GM12878 (cell line): Measurements from ENCODE around the gene TECPR1. TPM values are rescaled to one million over a fixed set of nuclear protein-coding genes. Genes with fewer than 3 reads are reported as not detected.
A peak's percentile ranks its signal among the peaks of the same experiment; 100 is the strongest.

Source experiments
- ATAC-seq: fragments of 200-7000 bp; cut with Tn5 transposase; 3 replicates; pipeline ENCODE4 v1.9.1; 2020; ENCODE audit warnings: mild to moderate bottlenecking, moderate library complexity
- BruUV-seq: library from RNA; stranded (reverse); fragments of 400-500 nt; replicated peaks from 2 replicates; lab custom pipeline; 2021; lab: Mats Ljungman, UMichigan
- CTCF ChIA-PET: fragments of 300-600 bp; sonication (Branson Sonifier 250); formaldehyde crosslinking; extraction: SDS; loops from one replicate; lab custom pipeline; 2021; ENCODE audit warnings: inconsistent platforms; lab: Yijun Ruan, JAX
- POLR2A ChIA-PET: fragments of 350-600 bp; formaldehyde crosslinking; extraction: SDS; loops from one replicate; lab custom pipeline; 2021; ENCODE audit warnings: inconsistent platforms; lab: Charles Lee
- RAD21 ChIA-PET: fragments of 300-600 bp; sonication (Branson Sonifier 250); formaldehyde crosslinking; loops from one replicate; lab custom pipeline; 2023; ENCODE audit warnings: antibody characterized with exemption; ENCODE audit not compliant: unreplicated experiment; lab: Charles Lee
- SMC1A ChIA-PET: fragments of 300-600 bp; sonication (Branson Sonifier 250); formaldehyde crosslinking; loops from one replicate; lab custom pipeline; 2023; ENCODE audit not compliant: unreplicated experiment, uncharacterized antibody; lab: Charles Lee
- DNase-seq: peaks from one replicate; pipeline ENCODE4 v3.0.0-alpha.2; 2011; ENCODE audit warnings: low read depth, low spot score
- FAIRE-seq: peaks from 3 replicates; lab custom pipeline; 2011; peaks lifted over from hg19 to GRCh38; lab: Jason Lieb, UNC
- H2AFZ ChIP-seq: 2 replicates; pipeline ENCODE4 v1.6.0; 2011; ENCODE audit warnings: low read depth, low read length, control low read depth; ENCODE audit not compliant: control insufficient read depth
- H3K27ac ChIP-seq: 2 replicates; pipeline ENCODE4 v1.5.1; 2011; ENCODE audit warnings: control low read depth; ENCODE audit not compliant: control insufficient read depth, insufficient read depth
- H3K27me3 ChIP-seq, 2 experiments: replicated peaks in 1 of 2; 2 replicates each; pipeline versions ENCODE4 v1.6.0 to v1.6.1; 2011; ENCODE audit warnings: low read length in 1 of 2; ENCODE audit not compliant: control insufficient read depth in 2 of 2, insufficient read depth in 2 of 2
- H3K36me3 ChIP-seq, 2 experiments: 2 replicates each; pipeline ENCODE4 v1.5.1; 2011; ENCODE audit warnings: low read length in 1 of 2; ENCODE audit not compliant: control insufficient read depth in 2 of 2, insufficient read depth in 2 of 2
- H3K4me1 ChIP-seq: 2 replicates; pipeline ENCODE4 v1.6.1; 2011; ENCODE audit warnings: mild to moderate bottlenecking, low read length, moderate library complexity, mixed read lengths; ENCODE audit not compliant: control insufficient read depth, insufficient read depth
- H3K4me2 ChIP-seq: 2 replicates; pipeline ENCODE4 v1.6.0; 2011; ENCODE audit warnings: control low read depth; ENCODE audit not compliant: control insufficient read depth, insufficient read depth
- H3K4me3 ChIP-seq: fragments of 200-600 bp; sonication (generic); 2 replicates; pipeline ENCODE4 v1.5.1; 2016
- H3K79me2 ChIP-seq: 2 replicates; pipeline ENCODE4 v1.6.0; 2011; ENCODE audit warnings: low read length; ENCODE audit not compliant: control insufficient read depth, insufficient read depth
- H3K9ac ChIP-seq: 2 replicates; pipeline ENCODE4 v1.8.0; 2011; ENCODE audit warnings: low read length, control low read depth, mixed read lengths; ENCODE audit not compliant: control insufficient read depth, insufficient read depth
- H3K9me3 ChIP-seq: replicated peaks from 3 replicates; pipeline ENCODE4 v1.5.1; 2011; ENCODE audit warnings: mild to moderate bottlenecking, low read length; ENCODE audit not compliant: control insufficient read depth, insufficient read depth
- H4K20me1 ChIP-seq: 2 replicates; pipeline ENCODE4 v1.6.0; 2011; ENCODE audit not compliant: control insufficient read depth, insufficient read depth
- CBFB ChIP-seq: IDR thresholded peaks from 2 replicates; pipeline ENCODE4 v1.6.1; 2016; ENCODE audit warnings: antibody characterized with exemption, low read depth
- HSF1 ChIP-seq: fragments of 150-350 bp; IDR thresholded peaks from 2 replicates; pipeline ENCODE4 v1.6.1; 2014; ENCODE audit warnings: mild to moderate bottlenecking, low read depth, low read length
- NRF1 ChIP-seq: conservative IDR thresholded peaks from 2 replicates; pipeline ENCODE4 v1.6.1; 2011; ENCODE audit warnings: mild to moderate bottlenecking, low read depth, low read length, improper control_type of control experiment
- PAX8 ChIP-seq: fragments of 450-650 bp; IDR thresholded peaks from 2 replicates; pipeline ENCODE4 v1.6.1; 2017; ENCODE audit warnings: mild to moderate bottlenecking, moderate library complexity
- SMAD1 ChIP-seq: fragments of 450-650 bp; IDR thresholded peaks from 2 replicates; pipeline ENCODE4 v1.6.1; 2018; ENCODE audit warnings: mild to moderate bottlenecking, low read depth; ENCODE audit not compliant: partially characterized antibody
- WGBS: methylation state at CpG from one replicate; pipeline ENCODE4 v1.1.6; 2016; ENCODE audit warnings: low lambda C conversion rate; ENCODE audit not compliant: insufficient replicate concordance, insufficient coverage; ENCODE audit errors: missing lambda C conversion rate; 5-methylcytosine and 5-hydroxymethylcytosine counted together
- in situ Hi-C: fragments of 300-500 bp; cut with MboI; formaldehyde crosslinking; loops from 9 replicates; pipeline ENCODE4 v1.14.3; 2018; ENCODE audit warnings: mixed read lengths
- intact Hi-C: fragments of 100-400 bp; cut with micrococcal nuclease; formaldehyde crosslinking; loops from one replicate; pipeline ENCODE4 v1.14.2; 2022; ENCODE audit not compliant: unreplicated experiment
- polyA plus RNA-seq, 11 experiments: library from polyadenylated mRNA; depleted of rRNA in 4 of 11; unstranded in 6 of 11; stranded (reverse) in 5 of 11; fragments of >200 nt; fragmentation: Nextera tagmentation in 4 of 11; fragmentation: Illumina TruSeq in 1 of 11; extraction: Ambion mirVana in 4 of 11; extraction: Trizol in 1 of 11; gene quantifications; 1 replicate in 1 of 11; 2 replicates in 10 of 11; pipeline versions ENCODE4 v1.2.1 to v1.2.3, GENCODE V29; 2011 to 2016; ENCODE audit warnings: inconsistent platforms in 2 of 11, missing spikeins in 2 of 11, low read depth in 1 of 11
- total RNA-seq, 4 experiments: library from RNA; depleted of rRNA in 3 of 4; stranded (reverse); fragments of >200 nt in 3 of 4; fragmentation: Illumina TruSeq in 1 of 4; extraction: Trizol in 1 of 4; gene quantifications; 2 replicates each; pipeline versions ENCODE4 v1.2.1 to v1.2.3, GENCODE V29; 2013 to 2021
- TF ChIP-seq, protein P1 (sequence below): fragments of 450-650 bp; IDR thresholded peaks from 2 replicates; pipeline ENCODE4 v1.6.1; 2016; ENCODE audit warnings: mild to moderate bottlenecking
- TF ChIP-seq, protein P2 (sequence below): fragments of 450-650 bp; IDR thresholded peaks from 2 replicates; pipeline ENCODE4 v1.6.1; 2017; ENCODE audit warnings: mild to moderate bottlenecking
- TF ChIP-seq, protein P3 (sequence below): fragments of 450-650 bp; formaldehyde crosslinking; IDR thresholded peaks from 2 replicates; pipeline ENCODE4 v1.4.0; 2020; ENCODE audit warnings: mild to moderate bottlenecking, moderate library complexity

Gene TECPR1
- total and polyA plus RNA-seq, 10 of the 15 experiments (the other 5 are each of a cell fraction or from before 2014, with no cell fraction given), result 0.26 to 16.8 (median 4.2) TPM

GRCh38 chr7:98229441-98229840, 22.6 kb downstream of the TECPR1 start:
- no peak overlapping the region for H2AFZ ChIP-seq
- no peaks in the 10 kb centered on the region for H3K4me1 ChIP-seq
- DNase-seq (no peak), ATAC-seq (peak; percentile 21; the same call in 1 of the 3 replicates), FAIRE-seq (no peak)
- no peaks in the 10 kb centered on the region for H3K27me3 ChIP-seq
- TF ChIP-seq HSF1, result no peak
- TF ChIP-seq, protein P1, sequence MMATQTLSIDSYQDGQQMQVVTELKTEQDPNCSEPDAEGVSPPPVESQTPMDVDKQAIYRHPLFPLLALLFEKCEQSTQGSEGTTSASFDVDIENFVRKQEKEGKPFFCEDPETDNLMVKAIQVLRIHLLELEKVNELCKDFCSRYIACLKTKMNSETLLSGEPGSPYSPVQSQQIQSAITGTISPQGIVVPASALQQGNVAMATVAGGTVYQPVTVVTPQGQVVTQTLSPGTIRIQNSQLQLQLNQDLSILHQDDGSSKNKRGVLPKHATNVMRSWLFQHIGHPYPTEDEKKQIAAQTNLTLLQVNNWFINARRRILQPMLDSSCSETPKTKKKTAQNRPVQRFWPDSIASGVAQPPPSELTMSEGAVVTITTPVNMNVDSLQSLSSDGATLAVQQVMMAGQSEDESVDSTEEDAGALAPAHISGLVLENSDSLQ, result peak; percentile 24; the same call in 1 of the 2 replicates
- H3K4me3 ChIP-seq, result no peak overlapping the region
- intact Hi-C loops, result no loop called here
- no peak overlapping the region for H3K27ac ChIP-seq
- ChIA-PET POLR2A (no interaction called here), RAD21 (no interaction called here), CTCF (no interaction called here), SMC1A (no interaction called here)
- no peak overlapping the region for H3K4me2 ChIP-seq
- no peaks in the 10 kb centered on the region for H3K79me2 ChIP-seq
- H4K20me1 ChIP-seq, result no peaks in the 10 kb centered on the region
- H3K36me3 ChIP-seq, result no peaks in the 10 kb centered on the region
- BruUV-seq, result no TSS peak
- 85% methylated on average over 11 of the region's 11 CpGs for WGBS
- no peak overlapping the region for H3K9ac ChIP-seq
- in situ Hi-C loops, result no loop called here
- no peaks in the 10 kb centered on the region for H3K9me3 ChIP-seq

DNA sequence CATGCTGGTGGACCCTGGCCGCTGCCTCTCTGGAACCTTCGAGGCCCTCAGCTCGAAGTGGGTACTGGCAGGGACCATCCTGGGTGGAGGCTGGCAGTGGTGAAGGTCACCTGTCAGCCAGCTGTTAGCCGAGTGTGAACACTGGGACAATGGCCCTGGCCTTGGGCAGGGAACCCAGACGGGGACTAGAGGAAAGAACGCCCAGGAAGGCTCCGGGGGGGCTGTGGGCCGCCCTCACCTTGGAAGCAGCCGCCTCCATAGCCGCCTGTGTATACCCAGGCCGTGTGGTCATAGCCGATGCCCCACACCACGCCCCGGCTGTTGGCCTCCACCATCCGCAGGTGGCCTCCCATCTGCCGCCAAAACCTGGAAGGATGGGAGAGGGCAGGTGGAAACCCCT, 23.2 kb downstream of the TECPR1 start:
- ChIA-PET CTCF (no interaction called here), SMC1A (no interaction called here), RAD21 (no interaction called here), POLR2A (no interaction called here)
- Histone ChIP-seq H3K9me3 (no peaks in the 10 kb centered on the region), H3K79me2 (no peaks in the 10 kb centered on the region), H3K4me3 (no peak overlapping the region), H3K27ac (no peak overlapping the region), H4K20me1 (no peaks in the 10 kb centered on the region), H3K9ac (no peak overlapping the region), H3K27me3 (no peaks in the 10 kb centered on the region), H3K36me3 (no peaks in the 10 kb centered on the region), H3K4me1 (no peaks in the 10 kb centered on the region), H2AFZ (no peak overlapping the region), H3K4me2 (no peak overlapping the region)
- intact Hi-C loops, result no loop called here
- in situ Hi-C loops, result no loop called here
- BruUV-seq, result no TSS peak
- 96% methylated on average over 16 of the region's 16 CpGs for WGBS
- DNase-seq (no peak), ATAC-seq (no peak), FAIRE-seq (no peak)
- no peak for TF ChIP-seq CBFB
- TF ChIP-seq, protein P2, sequence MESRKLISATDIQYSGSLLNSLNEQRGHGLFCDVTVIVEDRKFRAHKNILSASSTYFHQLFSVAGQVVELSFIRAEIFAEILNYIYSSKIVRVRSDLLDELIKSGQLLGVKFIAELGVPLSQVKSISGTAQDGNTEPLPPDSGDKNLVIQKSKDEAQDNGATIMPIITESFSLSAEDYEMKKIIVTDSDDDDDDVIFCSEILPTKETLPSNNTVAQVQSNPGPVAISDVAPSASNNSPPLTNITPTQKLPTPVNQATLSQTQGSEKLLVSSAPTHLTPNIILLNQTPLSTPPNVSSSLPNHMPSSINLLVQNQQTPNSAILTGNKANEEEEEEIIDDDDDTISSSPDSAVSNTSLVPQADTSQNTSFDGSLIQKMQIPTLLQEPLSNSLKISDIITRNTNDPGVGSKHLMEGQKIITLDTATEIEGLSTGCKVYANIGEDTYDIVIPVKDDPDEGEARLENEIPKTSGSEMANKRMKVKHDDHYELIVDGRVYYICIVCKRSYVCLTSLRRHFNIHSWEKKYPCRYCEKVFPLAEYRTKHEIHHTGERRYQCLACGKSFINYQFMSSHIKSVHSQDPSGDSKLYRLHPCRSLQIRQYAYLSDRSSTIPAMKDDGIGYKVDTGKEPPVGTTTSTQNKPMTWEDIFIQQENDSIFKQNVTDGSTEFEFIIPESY, result no peak
- TF ChIP-seq PAX8, result no peak
- TF ChIP-seq NRF1, result no peak
- no peak for TF ChIP-seq SMAD1
- TF ChIP-seq, protein P3, sequence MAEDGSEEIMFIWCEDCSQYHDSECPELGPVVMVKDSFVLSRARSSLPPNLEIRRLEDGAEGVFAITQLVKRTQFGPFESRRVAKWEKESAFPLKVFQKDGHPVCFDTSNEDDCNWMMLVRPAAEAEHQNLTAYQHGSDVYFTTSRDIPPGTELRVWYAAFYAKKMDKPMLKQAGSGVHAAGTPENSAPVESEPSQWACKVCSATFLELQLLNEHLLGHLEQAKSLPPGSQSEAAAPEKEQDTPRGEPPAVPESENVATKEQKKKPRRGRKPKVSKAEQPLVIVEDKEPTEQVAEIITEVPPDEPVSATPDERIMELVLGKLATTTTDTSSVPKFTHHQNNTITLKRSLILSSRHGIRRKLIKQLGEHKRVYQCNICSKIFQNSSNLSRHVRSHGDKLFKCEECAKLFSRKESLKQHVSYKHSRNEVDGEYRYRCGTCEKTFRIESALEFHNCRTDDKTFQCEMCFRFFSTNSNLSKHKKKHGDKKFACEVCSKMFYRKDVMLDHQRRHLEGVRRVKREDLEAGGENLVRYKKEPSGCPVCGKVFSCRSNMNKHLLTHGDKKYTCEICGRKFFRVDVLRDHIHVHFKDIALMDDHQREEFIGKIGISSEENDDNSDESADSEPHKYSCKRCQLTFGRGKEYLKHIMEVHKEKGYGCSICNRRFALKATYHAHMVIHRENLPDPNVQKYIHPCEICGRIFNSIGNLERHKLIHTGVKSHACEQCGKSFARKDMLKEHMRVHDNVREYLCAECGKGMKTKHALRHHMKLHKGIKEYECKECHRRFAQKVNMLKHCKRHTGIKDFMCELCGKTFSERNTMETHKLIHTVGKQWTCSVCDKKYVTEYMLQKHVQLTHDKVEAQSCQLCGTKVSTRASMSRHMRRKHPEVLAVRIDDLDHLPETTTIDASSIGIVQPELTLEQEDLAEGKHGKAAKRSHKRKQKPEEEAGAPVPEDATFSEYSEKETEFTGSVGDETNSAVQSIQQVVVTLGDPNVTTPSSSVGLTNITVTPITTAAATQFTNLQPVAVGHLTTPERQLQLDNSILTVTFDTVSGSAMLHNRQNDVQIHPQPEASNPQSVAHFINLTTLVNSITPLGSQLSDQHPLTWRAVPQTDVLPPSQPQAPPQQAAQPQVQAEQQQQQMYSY, result no peak
